Measurements from ENCODE around the gene EDNRA. TPM values are rescaled to one million over a fixed set of nuclear protein-coding genes. Genes with fewer than 3 reads are reported as not detected.
A peak's percentile ranks its signal among the peaks of the same experiment; 100 is the strongest.

Gene EDNRA
- total RNA-seq, 3 donors from 2014 or later: 2.6 to 11.1 (median 5.2) TPM

GRCh38 chr4:147587041-147587440, 106.1 kb downstream of the EDNRA start:
- no peaks in the 10 kb centered on the region for H3K36me3 ChIP-seq
- no peak for TF ChIP-seq CTCF (IDR thresholded peaks at IDR 0.05)
- no peak for TF ChIP-seq POLR2AphosphoS5 (IDR thresholded peaks at IDR 0.05)
- no peak for TF ChIP-seq POLR2A (IDR thresholded peaks at IDR 0.05)
- no peak overlapping the region for H3K27ac ChIP-seq
- no peak for DNase-seq (ENCODE audit: low spot score in 2 of 2)
- H3K27me3 ChIP-seq: no peaks in the 10 kb centered on the region
- intact Hi-C loops (cut with DNase I; ENCODE audit: low total_unique reads): no loop called here
- no peaks in the 10 kb centered on the region for H3K4me1 ChIP-seq
- H3K9me3 ChIP-seq: peaks cover 0 to 7% of the 10 kb centered on the region in 2 donors
- no peak overlapping the region for H3K4me3 ChIP-seq

- no peaks in the 10 kb centered on the region for H3K36me3 ChIP-seq
- DNase-seq (ENCODE audit: low spot score in 2 of 2): no peak
- no peak for TF ChIP-seq POLR2A (IDR thresholded peaks at IDR 0.05)
- TF ChIP-seq POLR2AphosphoS5 (IDR thresholded peaks at IDR 0.05): no peak
- no peak for TF ChIP-seq CTCF (IDR thresholded peaks at IDR 0.05)
- H3K4me1 ChIP-seq: no peaks in the 10 kb centered on the region
- intact Hi-C loops (cut with DNase I; ENCODE audit: low total_unique reads): no loop called here
- no peaks in the 10 kb centered on the region for H3K27me3 ChIP-seq
- H3K9me3 ChIP-seq: peaks cover 0 to 2% of the 10 kb centered on the region in 2 donors
- H3K4me3 ChIP-seq: no peak overlapping the region
- no peak overlapping the region for H3K27ac ChIP-seq
Measured at GRCh38 chr4:147589586-147589985, 108.7 kb downstream of the EDNRA start.

GRCh38 chr4:147590249-147590920, 109.5 kb downstream of the EDNRA start:
- intact Hi-C loops (cut with DNase I; ENCODE audit: low total_unique reads): no loop called here
- peak in 1 of 2 donors; percentile 27 for DNase-seq (ENCODE audit: low spot score in 2 of 2)
- Histone ChIP-seq H3K4me3 (no peak overlapping the region), H3K9me3 (no peaks in the 10 kb centered on the region), H3K4me1 (no peaks in the 10 kb centered on the region), H3K36me3 (no peaks in the 10 kb centered on the region), H3K27me3 (no peaks in the 10 kb centered on the region), H3K27ac (no peak overlapping the region)
- TF ChIP-seq CTCF (IDR thresholded peaks at IDR 0.05): peak; percentile 61 to 71 (median 70)
- TF ChIP-seq POLR2AphosphoS5 (IDR thresholded peaks at IDR 0.05): no peak

- H3K36me3 ChIP-seq: no peaks in the 10 kb centered on the region
- H3K27me3 ChIP-seq: no peaks in the 10 kb centered on the region
- H3K4me1 ChIP-seq: no peaks in the 10 kb centered on the region
- no peak for TF ChIP-seq POLR2A (IDR thresholded peaks at IDR 0.05)
- TF ChIP-seq POLR2AphosphoS5 (IDR thresholded peaks at IDR 0.05): no peak
- no peak for TF ChIP-seq CTCF (IDR thresholded peaks at IDR 0.05)
- no peak overlapping the region for H3K4me3 ChIP-seq
- DNase-seq (ENCODE audit: low spot score in 2 of 2): no peak
- intact Hi-C loops (cut with DNase I; ENCODE audit: low total_unique reads): no loop called here
- no peaks in the 10 kb centered on the region for H3K9me3 ChIP-seq
- H3K27ac ChIP-seq: no peak overlapping the region
Measured at GRCh38 chr4:147591106-147591505, 110.2 kb downstream of the EDNRA start.

DNA sequence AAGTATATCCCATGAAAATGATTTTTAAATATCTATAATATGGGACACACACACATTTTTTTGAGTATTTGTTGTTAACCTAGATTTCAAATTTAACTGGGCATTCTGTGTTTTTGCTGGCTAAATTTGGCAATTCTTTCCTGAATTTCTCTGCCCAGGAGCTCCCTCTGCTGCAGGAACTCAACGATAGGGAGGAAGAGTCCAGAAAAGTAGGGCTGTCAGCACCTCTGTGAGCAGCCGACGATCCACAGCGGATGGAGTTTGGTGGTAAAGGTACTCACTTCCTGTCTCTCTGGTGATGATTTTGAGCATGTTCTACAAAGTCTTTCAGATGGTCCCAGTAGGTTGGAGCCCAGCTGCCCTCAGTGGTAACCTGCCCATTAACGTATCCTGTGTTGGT, 113.2 kb downstream of the EDNRA start:
- intact Hi-C loops (cut with DNase I; ENCODE audit: low total_unique reads): no loop called here
- no peak for DNase-seq (ENCODE audit: low spot score in 2 of 2)
- Histone ChIP-seq H3K4me1 (no peaks in the 10 kb centered on the region), H3K9me3 (no peaks in the 10 kb centered on the region), H3K4me3 (no peak overlapping the region), H3K36me3 (no peaks in the 10 kb centered on the region), H3K27me3 (no peaks in the 10 kb centered on the region), H3K27ac (no peak overlapping the region)
- TF ChIP-seq POLR2A (IDR thresholded peaks at IDR 0.05): no peak
- no peak for TF ChIP-seq CTCF (IDR thresholded peaks at IDR 0.05)
- no peak for TF ChIP-seq POLR2AphosphoS5 (IDR thresholded peaks at IDR 0.05)

Other genes with a start within 250 kb of the EDNRA start
- 10 to 100 TPM; 21.0 to 32.2 (median 26.9) TPM for gene TMEM184C, start 136.3 kb downstream of the EDNRA start, total RNA-seq
- gene PRMT9, start 203.1 kb downstream of the EDNRA start, total RNA-seq: 10 to 100 TPM in 2 of 3 donors, 1 to 10 TPM in 1; 7.8 to 21.8 (median 10.5) TPM

Measured in breast epithelium (tissue), 4 donors.